HepG2 (cell line): ENCODE results near the gene GJA5. TPM values are rescaled to one million over a fixed set of nuclear protein-coding genes. Genes with fewer than 3 reads are reported as not detected.

Source experiments
- DPF2 ChIP-seq: sonication (generic); formaldehyde crosslinking; IDR thresholded peaks from 2 replicates; pipeline ENCODE4 v1.4.0; 2020; ENCODE audit warnings: mild to moderate bottlenecking, low read depth, missing genetic modification reagents, borderline replicate concordance
- ELF3 ChIP-seq: IDR thresholded peaks from 2 replicates; pipeline ENCODE4 v1.6.1; 2016; ENCODE audit warnings: missing genetic modification reagents, missing compliant biosample characterization
- HES4 ChIP-seq: sonication (generic); formaldehyde crosslinking; IDR thresholded peaks from 2 replicates; pipeline ENCODE4 v1.9.0; 2021; ENCODE audit warnings: mild to moderate bottlenecking, missing genetic modification reagents, borderline replicate concordance
- IRX3 ChIP-seq: sonication (generic); formaldehyde crosslinking; IDR thresholded peaks from 2 replicates; pipeline ENCODE4 v1.8.1; 2023; ENCODE audit warnings: mild to moderate bottlenecking, low read depth, missing genetic modification reagents, borderline replicate concordance
- ONECUT2 ChIP-seq: sonication (generic); formaldehyde crosslinking; IDR thresholded peaks from 2 replicates; pipeline ENCODE4 v1.4.0; 2020; ENCODE audit warnings: missing genetic modification reagents
- RXRB ChIP-seq: IDR thresholded peaks from 2 replicates; pipeline ENCODE4 v1.6.1; 2016; ENCODE audit warnings: borderline replicate concordance, missing genetic modification reagents, missing compliant biosample characterization
- TBX3 ChIP-seq: fragments of 450-650 bp; IDR thresholded peaks from 2 replicates; pipeline ENCODE4 v1.6.1; 2017; ENCODE audit warnings: antibody characterized with exemption, mild to moderate bottlenecking, inconsistent platforms, borderline replicate concordance
- ZNF17 ChIP-seq: sonication (generic); formaldehyde crosslinking; IDR thresholded peaks from 2 replicates; pipeline ENCODE4 v1.5.0; 2020; ENCODE audit warnings: mild to moderate bottlenecking, missing genetic modification reagents
- ZNF260 ChIP-seq: sonication (generic); formaldehyde crosslinking; IDR thresholded peaks from 2 replicates; pipeline ENCODE4 v1.4.0; 2020; ENCODE audit warnings: missing genetic modification reagents, low read depth, mild to moderate bottlenecking, borderline replicate concordance
- ZNF318 ChIP-seq: sonication (generic); formaldehyde crosslinking; IDR thresholded peaks from 2 replicates; pipeline ENCODE4 v1.4.0; 2020; ENCODE audit warnings: mild to moderate bottlenecking, missing genetic modification reagents
- ZNF34 ChIP-seq: sonication (generic); formaldehyde crosslinking; IDR thresholded peaks from 2 replicates; pipeline ENCODE4 v1.4.0; 2020; ENCODE audit warnings: mild to moderate bottlenecking, missing genetic modification reagents, borderline replicate concordance
- ZNF382 ChIP-seq: sonication (generic); formaldehyde crosslinking; IDR thresholded peaks from 2 replicates; pipeline ENCODE4 v1.5.0; 2020; ENCODE audit warnings: missing genetic modification reagents, mild to moderate bottlenecking, borderline replicate concordance
- ZNF556 ChIP-seq: sonication (generic); formaldehyde crosslinking; IDR thresholded peaks from 2 replicates; pipeline ENCODE4 v1.4.0; 2020; ENCODE audit warnings: mild to moderate bottlenecking, missing genetic modification reagents, borderline replicate concordance
- ZNF609 ChIP-seq: sonication (generic); formaldehyde crosslinking; IDR thresholded peaks from 2 replicates; pipeline ENCODE4 v1.4.0; 2020; ENCODE audit warnings: mild to moderate bottlenecking, missing genetic modification reagents, borderline replicate concordance
- ZNF7 ChIP-seq: IDR thresholded peaks from 2 replicates; pipeline ENCODE4 v1.6.1; 2016; ENCODE audit warnings: missing biosample characterization, missing genetic modification reagents
- ZNF850 ChIP-seq: sonication (generic); formaldehyde crosslinking; conservative IDR thresholded peaks from 2 replicates; pipeline ENCODE4 v1.9.0; 2021; ENCODE audit warnings: mild to moderate bottlenecking, missing genetic modification reagents
- polyA plus RNA-seq, 8 experiments: library from polyadenylated mRNA; depleted of rRNA in 3 of 8; stranded (reverse) in 7 of 8; unstranded in 1 of 8; fragments of >200 nt; fragmentation: Illumina TruSeq in 4 of 8; extraction: Trizol in 4 of 8; gene quantifications; 2 replicates each; pipeline versions ENCODE4 v1.2.1 to v1.2.3, GENCODE V29; 2011 to 2016; ENCODE audit warnings: low read depth in 4 of 8, missing spikeins in 1 of 8, mixed read lengths in 1 of 8; ENCODE audit not compliant: insufficient read depth in 1 of 8
- total RNA-seq, 5 experiments: library from RNA; depleted of rRNA; stranded (reverse); fragments of >200 nt; fragmentation: Illumina TruSeq; extraction: Trizol; gene quantifications; 2 replicates each; pipeline ENCODE4 v1.2.3, GENCODE V29; 2016; ENCODE audit warnings: low read depth in 1 of 5

GJA5 gene
- total and polyA plus RNA-seq, 2 of the 13 experiments (the other 11 are each of a cell fraction or from before 2014, with no cell fraction given) = not detected

- TF ChIP-seq ZNF609 (CRISPR knock-in tag) (peak; percentile 35; the same call in 1 of the 2 replicates), ZNF382 (CRISPR knock-in tag) (no peak), ELF3 (CRISPR knock-in tag) (peak; percentile 88), ZNF260 (CRISPR knock-in tag) (no peak), ZNF17 (CRISPR knock-in tag) (no peak), RXRB (CRISPR knock-in tag) (no peak), ZNF34 (CRISPR knock-in tag) (no peak), HES4 (CRISPR knock-in tag) (no peak), TBX3 (no peak), ZNF7 (CRISPR knock-in tag) (no peak), ZNF318 (CRISPR knock-in tag) (no peak), IRX3 (CRISPR knock-in tag) (no peak), ZNF556 (CRISPR knock-in tag) (no peak), ONECUT2 (CRISPR knock-in tag) (no peak), ZNF850 (CRISPR knock-in tag) (no peak), DPF2 (peak; percentile 36; the same call in 1 of the 2 replicates)
Measured at GRCh38 chr1:147717051-147717705, 43.2 kb downstream of the GJA5 start (continued).
